Mesendoderm (in vitro differentiated cells): ENCODE data around the gene COL8A2.

Experiments
- DNase-seq: peaks from one replicate; pipeline ENCODE4 v3.0.0; 2013
- H2AK5ac ChIP-seq: 2 replicates; pipeline ENCODE4 v1.6.1; 2013; ENCODE audit warnings: low read length, inconsistent platforms
- H2BK120ac ChIP-seq: 2 replicates; pipeline ENCODE4 v1.6.1; 2013; ENCODE audit warnings: low read depth, mild to moderate bottlenecking, low read length, moderate library complexity, mixed read lengths
- H2BK15ac ChIP-seq: replicated peaks from 2 replicates; pipeline ENCODE4 v1.6.1; 2013; ENCODE audit warnings: low read depth, mild to moderate bottlenecking, moderate library complexity
- H2BK5ac ChIP-seq: 2 replicates; pipeline ENCODE4 v1.6.1; 2013; ENCODE audit warnings: low read length, inconsistent platforms
- H3K18ac ChIP-seq: 2 replicates; pipeline ENCODE4 v1.6.1; 2013; ENCODE audit warnings: mild to moderate bottlenecking, low read length, mixed read lengths
- H3K23ac ChIP-seq: one replicate; pipeline ENCODE4 v1.6.1; 2013; ENCODE audit warnings: low read length
- H3K27ac ChIP-seq: 2 replicates; pipeline ENCODE4 v1.5.1; 2013; ENCODE audit warnings: low read depth, mild to moderate bottlenecking, inconsistent platforms, low read length, moderate library complexity
- H3K27me3 ChIP-seq: 2 replicates; pipeline ENCODE4 v1.6.1; 2013; ENCODE audit warnings: low read length, control low read depth, mild to moderate bottlenecking, inconsistent platforms; ENCODE audit not compliant: insufficient read depth, poor library complexity
- H3K36me3 ChIP-seq: 2 replicates; pipeline ENCODE4 v1.6.1; 2013; ENCODE audit warnings: low read length, inconsistent platforms; ENCODE audit not compliant: control insufficient read depth, insufficient read depth
- H3K4ac ChIP-seq: one replicate; pipeline ENCODE4 v1.6.1; 2013; ENCODE audit warnings: low read depth, mild to moderate bottlenecking, low read length, moderate library complexity
- H3K4me1 ChIP-seq: 2 replicates; pipeline ENCODE4 v1.6.1; 2013; ENCODE audit warnings: low read depth, low read length, inconsistent platforms; ENCODE audit not compliant: control insufficient read depth
- H3K4me2 ChIP-seq: 2 replicates; pipeline ENCODE4 v1.6.1; 2013; ENCODE audit warnings: low read length
- H3K4me3 ChIP-seq: 2 replicates; pipeline ENCODE4 v1.5.1; 2013; ENCODE audit warnings: mild to moderate bottlenecking, low read length
- H3K56ac ChIP-seq: one replicate; pipeline ENCODE4 v1.6.1; 2013; ENCODE audit warnings: low read length
- H3K79me1 ChIP-seq: 2 replicates; pipeline ENCODE4 v1.6.1; 2013; ENCODE audit warnings: low read length, inconsistent platforms
- H3K79me2 ChIP-seq: 2 replicates; pipeline ENCODE4 v1.6.1; 2013; ENCODE audit warnings: mild to moderate bottlenecking, low read length; ENCODE audit not compliant: control insufficient read depth, insufficient read depth
- H3K9ac ChIP-seq: 2 replicates; pipeline ENCODE4 v1.6.1; 2013; ENCODE audit warnings: low read length, inconsistent platforms
- H4K5ac ChIP-seq: one replicate; pipeline ENCODE4 v1.6.1; 2013; ENCODE audit warnings: low read length
- H4K8ac ChIP-seq: one replicate; pipeline ENCODE4 v1.6.1; 2013; ENCODE audit warnings: low read depth, mild to moderate bottlenecking, control low read depth, low read length, moderate library complexity
- WGBS: extraction: QIAGEN DNeasy Blood & Tissue Kit; methylation state at CpG from one replicate; pipeline ENCODE4 v1.1.7; 2013; ENCODE audit warnings: low lambda C conversion rate, missing lambda C conversion rate; ENCODE audit not compliant: insufficient coverage; ENCODE audit errors: extremely low coverage; 5-methylcytosine and 5-hydroxymethylcytosine counted together

COL8A2 gene

GRCh38 chr1:36124404-36125128, 456 bp downstream of the COL8A2 start:
- H2BK5ac ChIP-seq = no peak overlapping the region
- H4K8ac ChIP-seq = no peak overlapping the region
- H3K4me3 ChIP-seq = no peak overlapping the region
- no peak overlapping the region for H2BK120ac ChIP-seq
- H3K9ac ChIP-seq = no peak overlapping the region
- no peak overlapping the region for H2BK15ac ChIP-seq
- H3K18ac ChIP-seq = peak overlapping the region; percentile 9
- H3K23ac ChIP-seq = no peak overlapping the region
- H4K5ac ChIP-seq = no peak overlapping the region
- no peak for DNase-seq
- no peak overlapping the region for H3K56ac ChIP-seq
- H3K4me1 ChIP-seq = no peaks in the 10 kb centered on the region
- H3K27me3 ChIP-seq = peaks cover 23% of the 10 kb centered on the region
- no peaks in the 10 kb centered on the region for H3K79me1 ChIP-seq
- no peak overlapping the region for H3K4me2 ChIP-seq
- no peak overlapping the region for H2AK5ac ChIP-seq
- no peak overlapping the region for H3K4ac ChIP-seq
- H3K36me3 ChIP-seq = no peaks in the 10 kb centered on the region
- no peaks in the 10 kb centered on the region for H3K79me2 ChIP-seq
- H3K27ac ChIP-seq = no peak overlapping the region
- WGBS = no CpG with 5 or more reads among the region's 42 CpGs

- no peak overlapping the region for H3K27ac ChIP-seq
- H2BK5ac ChIP-seq = no peak overlapping the region
- no peaks in the 10 kb centered on the region for H3K36me3 ChIP-seq
- no peak overlapping the region for H3K56ac ChIP-seq
- no peaks in the 10 kb centered on the region for H3K4me1 ChIP-seq
- no CpG with 5 or more reads among the region's 8 CpGs for WGBS
- H3K4me2 ChIP-seq = no peak overlapping the region
- no peak overlapping the region for H2BK15ac ChIP-seq
- DNase-seq = no peak
- no peak overlapping the region for H3K23ac ChIP-seq
- no peak overlapping the region for H3K4ac ChIP-seq
- no peak overlapping the region for H4K8ac ChIP-seq
- no peak overlapping the region for H3K9ac ChIP-seq
- no peak overlapping the region for H2BK120ac ChIP-seq
- no peak overlapping the region for H4K5ac ChIP-seq
- H3K79me2 ChIP-seq = no peaks in the 10 kb centered on the region
- no peak overlapping the region for H3K4me3 ChIP-seq
- H3K27me3 ChIP-seq = peaks cover 23% of the 10 kb centered on the region
- H2AK5ac ChIP-seq = no peak overlapping the region
- H3K18ac ChIP-seq = no peak overlapping the region
- no peaks in the 10 kb centered on the region for H3K79me1 ChIP-seq
These were observed 1.7 kb downstream of the COL8A2 start for GRCh38 chr1:36123356-36123755.

- Histone ChIP-seq H3K79me1 (no peaks in the 10 kb centered on the region), H3K36me3 (no peaks in the 10 kb centered on the region), H3K27me3 (peaks cover 23% of the 10 kb centered on the region), H3K23ac (no peak overlapping the region), H3K4me2 (no peak overlapping the region), H2BK120ac (no peak overlapping the region), H3K4ac (no peak overlapping the region), H4K5ac (no peak overlapping the region), H3K18ac (no peak overlapping the region), H3K79me2 (no peaks in the 10 kb centered on the region), H3K4me3 (no peak overlapping the region), H3K4me1 (no peaks in the 10 kb centered on the region), H3K27ac (no peak overlapping the region), H3K9ac (no peak overlapping the region), H3K56ac (no peak overlapping the region), H4K8ac (no peak overlapping the region), H2BK15ac (no peak overlapping the region), H2AK5ac (no peak overlapping the region), H2BK5ac (no peak overlapping the region)
- WGBS = no CpG with 5 or more reads among the region's 12 CpGs
- no peak for DNase-seq
These were observed 2.7 kb downstream of the COL8A2 start for GRCh38 chr1:36122062-36123030.

GRCh38 chr1:36119456-36119855, 5.6 kb downstream of the COL8A2 start:
- H2BK120ac ChIP-seq = no peak overlapping the region
- no peaks in the 10 kb centered on the region for H3K79me2 ChIP-seq
- H3K27ac ChIP-seq = no peak overlapping the region
- H2AK5ac ChIP-seq = no peak overlapping the region
- WGBS = no CpG with 5 or more reads among the region's 9 CpGs
- no peaks in the 10 kb centered on the region for H3K36me3 ChIP-seq
- no peak for DNase-seq
- no peak overlapping the region for H2BK5ac ChIP-seq
- no peak overlapping the region for H3K4me3 ChIP-seq
- no peak overlapping the region for H3K4ac ChIP-seq
- H3K18ac ChIP-seq = no peak overlapping the region
- H3K56ac ChIP-seq = no peak overlapping the region
- no peak overlapping the region for H3K23ac ChIP-seq
- H3K4me2 ChIP-seq = no peak overlapping the region
- H3K4me1 ChIP-seq = no peaks in the 10 kb centered on the region
- no peak overlapping the region for H3K9ac ChIP-seq
- H4K8ac ChIP-seq = no peak overlapping the region
- no peak overlapping the region for H4K5ac ChIP-seq
- no peak overlapping the region for H2BK15ac ChIP-seq
- peaks cover 11% of the 10 kb centered on the region for H3K27me3 ChIP-seq
- H3K79me1 ChIP-seq = no peaks in the 10 kb centered on the region

DNA sequence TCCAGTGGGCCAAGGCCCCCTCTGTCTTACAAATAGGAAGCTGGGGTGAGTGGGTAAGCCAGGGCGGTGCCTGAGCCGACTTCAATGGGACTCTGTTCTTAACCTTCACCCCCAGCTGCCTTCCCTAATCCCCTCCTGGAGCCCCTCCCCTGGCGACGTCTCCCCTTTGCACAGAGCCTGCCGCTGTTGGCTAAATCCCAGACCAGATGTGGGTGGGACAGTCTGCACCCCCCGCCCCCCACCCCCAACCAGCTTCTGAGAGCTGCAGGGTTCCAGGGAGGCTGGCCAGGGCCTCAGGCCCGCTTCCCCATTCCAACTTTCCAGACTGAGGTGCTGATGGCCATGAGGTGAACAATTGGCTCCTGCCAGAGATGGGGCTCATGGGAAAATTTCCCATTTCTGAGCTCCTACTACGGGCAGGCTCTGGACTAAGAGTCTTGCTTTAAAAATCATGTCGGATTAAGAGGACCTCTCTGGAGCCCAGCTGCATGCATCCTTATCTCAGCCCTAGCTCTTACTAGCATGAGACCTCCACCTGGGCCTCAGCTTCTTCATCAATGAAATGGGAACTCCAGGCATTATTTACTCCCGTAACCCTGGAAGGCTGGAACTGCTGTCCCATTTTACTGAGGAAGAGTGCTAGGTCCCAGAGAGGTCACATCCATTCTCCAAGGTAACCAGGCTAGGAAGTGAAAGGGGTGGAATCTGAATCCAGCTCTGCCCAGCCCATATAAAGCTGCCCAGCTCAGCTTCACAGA, 6.4 kb downstream of the COL8A2 start:
- Histone ChIP-seq H2AK5ac (no peak overlapping the region), H4K5ac (no peak overlapping the region), H3K9ac (no peak overlapping the region), H3K4me1 (no peaks in the 10 kb centered on the region), H2BK5ac (no peak overlapping the region), H3K79me1 (no peaks in the 10 kb centered on the region), H3K4ac (no peak overlapping the region), H3K36me3 (no peaks in the 10 kb centered on the region), H3K23ac (no peak overlapping the region), H4K8ac (no peak overlapping the region), H3K79me2 (no peaks in the 10 kb centered on the region), H3K4me3 (no peak overlapping the region), H2BK15ac (no peak overlapping the region), H3K27me3 (peaks cover 5% of the 10 kb centered on the region), H3K4me2 (no peak overlapping the region), H3K27ac (no peak overlapping the region), H2BK120ac (no peak overlapping the region), H3K18ac (no peak overlapping the region), H3K56ac (no peak overlapping the region)
- no CpG with 5 or more reads among the region's 10 CpGs for WGBS
- DNase-seq = no peak
